Measurements from ENCODE around the gene S100A3. TPM values are rescaled to one million over a fixed set of nuclear protein-coding genes. Genes with fewer than 3 reads are reported as not detected.

S100A3 gene
- total RNA-seq, 4 donors from 2014 or later, result 1.1 to 2.7 TPM; not detected in 2

GRCh38 chr1:153553830-153554541 is 4.9 kb upstream of the S100A3 start:
- Histone ChIP-seq H3K4me3 (no peak overlapping the region), H3K36me3 (no peaks in the 10 kb centered on the region), H3K27ac (peak overlapping the region in 2 of 4 donors; percentile 2 to 52), H3K9me3 (no peaks in the 10 kb centered on the region), H3K27me3 (no peaks in the 10 kb centered on the region), H3K4me1 (peaks cover 0 to 24% (median 7%) of the 10 kb centered on the region in 4 donors)
- DNase-seq (ENCODE audit: low spot score in 2 of 2), result no peak
- TF ChIP-seq CTCF (IDR thresholded peaks at IDR 0.05) (no peak), EP300 (IDR thresholded peaks at IDR 0.05) (no peak), POLR2A (IDR thresholded peaks at IDR 0.05) (no peak)
- WGBS, 2 donors, result 44 to 74% methylated on average over 2 of the region's 2 CpGs

- Histone ChIP-seq H3K27me3 (no peaks in the 10 kb centered on the region), H3K27ac (no peak overlapping the region), H3K36me3 (no peaks in the 10 kb centered on the region), H3K4me3 (no peak overlapping the region), H3K9me3 (no peaks in the 10 kb centered on the region), H3K4me1 (peaks cover 0 to 33% (median 14%) of the 10 kb centered on the region in 4 donors)
- TF ChIP-seq POLR2A (IDR thresholded peaks at IDR 0.05) (no peak), CTCF (IDR thresholded peaks at IDR 0.05) (no peak), EP300 (IDR thresholded peaks at IDR 0.05) (no peak)
- WGBS, 2 donors, result 81 to 87% methylated on average over 12 of the region's 12 CpGs
- DNase-seq (ENCODE audit: low spot score in 2 of 2), result no peak
Observed at GRCh38 chr1:153553096-153553495, 4.0 kb upstream of the S100A3 start.

GRCh38 chr1:153552335-153552734 is 3.3 kb upstream of the S100A3 start:
- Histone ChIP-seq H3K4me1 (peaks cover 0 to 40% (median 19%) of the 10 kb centered on the region in 4 donors), H3K4me3 (no peak overlapping the region), H3K36me3 (no peaks in the 10 kb centered on the region), H3K27ac (no peak overlapping the region), H3K27me3 (no peaks in the 10 kb centered on the region), H3K9me3 (no peaks in the 10 kb centered on the region)
- 87 to 91% methylated on average over 8 of the region's 8 CpGs for WGBS, 2 donors
- TF ChIP-seq POLR2A (IDR thresholded peaks at IDR 0.05), result no peak
- no peak for TF ChIP-seq CTCF (IDR thresholded peaks at IDR 0.05)
- no peak for TF ChIP-seq EP300 (IDR thresholded peaks at IDR 0.05)
- DNase-seq (ENCODE audit: low spot score in 2 of 2), result no peak

GRCh38 chr1:153550827-153551500 is 1.9 kb upstream of the S100A3 start:
- Histone ChIP-seq H3K27ac (peak overlapping the region in 2 of 4 donors; percentile 68 to 70), H3K4me3 (no peak overlapping the region), H3K4me1 (peaks cover 0 to 54% (median 32%) of the 10 kb centered on the region in 4 donors), H3K27me3 (no peaks in the 10 kb centered on the region), H3K36me3 (no peaks in the 10 kb centered on the region), H3K9me3 (no peaks in the 10 kb centered on the region)
- no peak for DNase-seq (ENCODE audit: low spot score in 2 of 2)
- WGBS, 2 donors, result 74 to 76% methylated on average over 10 of the region's 10 CpGs
- TF ChIP-seq CTCF (IDR thresholded peaks at IDR 0.05), result no peak
- TF ChIP-seq POLR2A (IDR thresholded peaks at IDR 0.05), result no peak
- TF ChIP-seq EP300 (IDR thresholded peaks at IDR 0.05), result no peak

- Histone ChIP-seq H3K9me3 (no peaks in the 10 kb centered on the region), H3K4me1 (peaks cover 0 to 60% (median 38%) of the 10 kb centered on the region in 4 donors), H3K4me3 (no peak overlapping the region), H3K27ac (peak overlapping the region in 2 of 4 donors; percentile 68 to 70), H3K27me3 (no peaks in the 10 kb centered on the region), H3K36me3 (no peaks in the 10 kb centered on the region)
- TF ChIP-seq POLR2A (IDR thresholded peaks at IDR 0.05) (no peak), CTCF (IDR thresholded peaks at IDR 0.05) (no peak), EP300 (IDR thresholded peaks at IDR 0.05) (no peak)
- 68 to 87% methylated on average over 4 of the region's 4 CpGs for WGBS, 2 donors
- no peak for DNase-seq (ENCODE audit: low spot score in 2 of 2)
Observed at GRCh38 chr1:153550398-153550758, 1.3 kb upstream of the S100A3 start.

All from tibial nerve (tissue), 4 donors.